Sigmoid colon (tissue), 4 donors: ENCODE results near the gene SIN3B.

Source experiments
- EP300 ChIP-seq, 4 donors: sonication (generic); formaldehyde crosslinking; IDR thresholded peaks; one replicate each; pipeline ENCODE4 v1.6.1; 2017; ENCODE audit warnings: antibody characterized with exemption in 4 of 4
- POLR2A ChIP-seq, 2 donors: fragments of 450-650 bp; IDR thresholded peaks; one replicate each; pipeline ENCODE4 v1.6.1; 2016; ENCODE audit warnings: antibody characterized with exemption in 2 of 2, mild to moderate bottlenecking in 2 of 2, moderate library complexity in 2 of 2
- POLR2AphosphoS5 ChIP-seq, 4 donors: sonication (generic); formaldehyde crosslinking; IDR thresholded peaks; one replicate each; pipeline ENCODE4 v1.6.1; 2017; ENCODE audit warnings: antibody characterized with exemption in 4 of 4
- TF ChIP-seq, protein P1 (sequence below), 4 experiments: fragments of 450-650 bp in 3 of 4; fragments of 200-600 bp in 1 of 4; IDR thresholded peaks; one replicate each; pipeline ENCODE4 v1.5.1; 2016 to 2019; ENCODE audit warnings: antibody characterized with exemption in 4 of 4, mild to moderate bottlenecking in 3 of 4, moderate library complexity in 2 of 4

DNA sequence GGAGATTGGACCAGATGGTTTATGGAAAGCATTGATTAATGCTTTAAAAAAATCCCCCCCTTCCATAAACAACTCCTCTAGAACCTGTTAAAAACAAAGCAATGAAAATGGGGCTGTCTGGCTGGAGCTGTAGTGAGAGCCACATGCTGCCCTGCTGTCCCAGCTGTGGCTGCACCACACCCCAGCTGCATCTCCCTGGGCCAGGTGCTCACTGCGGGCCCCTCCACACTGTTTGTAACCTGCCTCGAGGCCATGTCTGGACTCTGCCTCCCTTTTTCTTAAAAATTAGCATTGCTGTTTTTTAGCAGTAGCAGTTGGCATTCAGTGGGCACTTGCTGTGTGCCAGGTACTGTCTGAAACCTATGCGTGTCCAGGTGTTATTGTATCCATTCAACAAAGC lies 44.4 kb downstream of the SIN3B start:
- TF ChIP-seq, protein P1, sequence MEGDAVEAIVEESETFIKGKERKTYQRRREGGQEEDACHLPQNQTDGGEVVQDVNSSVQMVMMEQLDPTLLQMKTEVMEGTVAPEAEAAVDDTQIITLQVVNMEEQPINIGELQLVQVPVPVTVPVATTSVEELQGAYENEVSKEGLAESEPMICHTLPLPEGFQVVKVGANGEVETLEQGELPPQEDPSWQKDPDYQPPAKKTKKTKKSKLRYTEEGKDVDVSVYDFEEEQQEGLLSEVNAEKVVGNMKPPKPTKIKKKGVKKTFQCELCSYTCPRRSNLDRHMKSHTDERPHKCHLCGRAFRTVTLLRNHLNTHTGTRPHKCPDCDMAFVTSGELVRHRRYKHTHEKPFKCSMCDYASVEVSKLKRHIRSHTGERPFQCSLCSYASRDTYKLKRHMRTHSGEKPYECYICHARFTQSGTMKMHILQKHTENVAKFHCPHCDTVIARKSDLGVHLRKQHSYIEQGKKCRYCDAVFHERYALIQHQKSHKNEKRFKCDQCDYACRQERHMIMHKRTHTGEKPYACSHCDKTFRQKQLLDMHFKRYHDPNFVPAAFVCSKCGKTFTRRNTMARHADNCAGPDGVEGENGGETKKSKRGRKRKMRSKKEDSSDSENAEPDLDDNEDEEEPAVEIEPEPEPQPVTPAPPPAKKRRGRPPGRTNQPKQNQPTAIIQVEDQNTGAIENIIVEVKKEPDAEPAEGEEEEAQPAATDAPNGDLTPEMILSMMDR (IDR thresholded peaks at IDR 0.05): no peak
- TF ChIP-seq POLR2AphosphoS5 (IDR thresholded peaks at IDR 0.05) (no peak), POLR2A (IDR thresholded peaks at IDR 0.05) (no peak), EP300 (IDR thresholded peaks at IDR 0.05) (no peak)
